ENCODE data around the gene SUFU.
A peak's percentile ranks its signal among the peaks of the same experiment; 100 is the strongest.

SUFU gene

DNA sequence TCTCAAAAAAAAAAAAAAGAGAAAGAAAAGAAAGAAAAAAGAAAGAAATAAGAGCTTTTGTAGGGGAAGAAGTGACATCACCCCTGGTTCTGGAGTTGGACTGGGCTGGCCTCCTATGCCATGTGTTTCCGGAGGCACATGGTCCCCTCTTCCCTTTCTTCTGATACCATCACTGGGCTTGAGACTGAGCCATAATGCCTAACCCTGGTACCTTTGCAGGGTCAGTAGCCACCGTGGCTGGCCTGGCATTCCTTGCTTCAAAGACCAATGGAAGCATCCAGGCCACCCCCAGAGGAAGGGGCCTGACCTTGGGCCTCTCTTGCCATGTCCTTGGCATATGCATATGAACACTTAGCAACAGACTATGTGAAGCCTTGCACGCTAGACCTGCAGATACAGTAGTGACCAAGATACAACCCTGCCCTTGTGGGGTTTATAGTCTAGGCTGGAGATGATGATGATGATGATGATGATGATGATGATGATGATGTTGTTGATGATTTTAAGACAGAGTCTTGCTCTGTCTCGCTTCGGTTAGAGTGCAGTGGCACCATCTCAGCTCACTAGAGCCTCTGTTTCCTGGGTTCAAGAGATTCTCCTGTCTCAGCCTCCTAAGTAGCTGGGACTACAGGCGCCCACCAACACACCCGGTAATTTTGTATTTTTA, 31.8 kb downstream of the SUFU start:
- Histone ChIP-seq H3K4me3 (ENCODE audit: low read length) (no peak overlapping the region), H3K4me1 (ENCODE audit: low read length) (peaks cover 31% of the 10 kb centered on the region), H3K27me3 (ENCODE audit: low read depth, low read length) (no peaks in the 10 kb centered on the region), H3K36me3 (replicated peaks; ENCODE audit: low read depth, low read length) (no peaks in the 10 kb centered on the region), H3K9ac (ENCODE audit: low read length) (no peak overlapping the region), H3K27ac (ENCODE audit: low read length) (no peak overlapping the region), H3K9me3 (ENCODE audit: insufficient read depth, low read length) (no peaks in the 10 kb centered on the region), H4K20me1 (ENCODE audit: insufficient read depth, low read length) (no peaks in the 10 kb centered on the region), H3K4me2 (ENCODE audit: low read length) (no peak overlapping the region), H2AFZ (ENCODE audit: low read depth, low read length) (no peak overlapping the region), H3K79me2 (ENCODE audit: low read length) (no peaks in the 10 kb centered on the region)
- no peak for TF ChIP-seq EZH2phosphoT487 (IDR thresholded peaks at IDR 0.05; ENCODE audit: low read depth)
- TF ChIP-seq, protein P1, sequence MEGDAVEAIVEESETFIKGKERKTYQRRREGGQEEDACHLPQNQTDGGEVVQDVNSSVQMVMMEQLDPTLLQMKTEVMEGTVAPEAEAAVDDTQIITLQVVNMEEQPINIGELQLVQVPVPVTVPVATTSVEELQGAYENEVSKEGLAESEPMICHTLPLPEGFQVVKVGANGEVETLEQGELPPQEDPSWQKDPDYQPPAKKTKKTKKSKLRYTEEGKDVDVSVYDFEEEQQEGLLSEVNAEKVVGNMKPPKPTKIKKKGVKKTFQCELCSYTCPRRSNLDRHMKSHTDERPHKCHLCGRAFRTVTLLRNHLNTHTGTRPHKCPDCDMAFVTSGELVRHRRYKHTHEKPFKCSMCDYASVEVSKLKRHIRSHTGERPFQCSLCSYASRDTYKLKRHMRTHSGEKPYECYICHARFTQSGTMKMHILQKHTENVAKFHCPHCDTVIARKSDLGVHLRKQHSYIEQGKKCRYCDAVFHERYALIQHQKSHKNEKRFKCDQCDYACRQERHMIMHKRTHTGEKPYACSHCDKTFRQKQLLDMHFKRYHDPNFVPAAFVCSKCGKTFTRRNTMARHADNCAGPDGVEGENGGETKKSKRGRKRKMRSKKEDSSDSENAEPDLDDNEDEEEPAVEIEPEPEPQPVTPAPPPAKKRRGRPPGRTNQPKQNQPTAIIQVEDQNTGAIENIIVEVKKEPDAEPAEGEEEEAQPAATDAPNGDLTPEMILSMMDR (IDR thresholded peaks at IDR 0.05; ENCODE audit: low read depth, low read length), result no peak

DNA sequence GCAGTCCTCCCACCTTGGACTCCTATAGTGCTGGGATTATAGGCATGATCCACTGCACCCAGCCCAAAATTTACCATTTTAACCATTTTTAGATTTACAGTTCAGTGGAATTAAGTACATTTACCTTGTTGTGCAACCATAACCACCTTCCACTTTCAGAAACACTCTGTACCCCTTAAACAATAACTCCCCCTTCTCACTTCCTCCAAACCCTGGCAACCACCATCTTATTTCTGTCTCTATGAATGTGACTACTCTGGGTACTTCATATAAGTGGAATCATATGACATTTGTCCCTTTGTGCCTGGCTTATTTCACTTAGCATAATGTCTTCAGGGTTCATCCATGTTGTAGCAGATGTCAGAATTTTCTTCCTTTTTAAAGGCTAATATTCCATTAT, 33.6 kb downstream of the SUFU start:
- Histone ChIP-seq H3K9ac (ENCODE audit: low read length) (no peak overlapping the region), H3K4me1 (ENCODE audit: low read length) (peaks cover 36% of the 10 kb centered on the region), H3K36me3 (replicated peaks; ENCODE audit: low read depth, low read length) (no peaks in the 10 kb centered on the region), H3K4me3 (ENCODE audit: low read length) (no peak overlapping the region), H3K9me3 (ENCODE audit: insufficient read depth, low read length) (no peaks in the 10 kb centered on the region), H3K4me2 (ENCODE audit: low read length) (peak overlapping the region; percentile 43), H3K79me2 (ENCODE audit: low read length) (no peaks in the 10 kb centered on the region), H4K20me1 (ENCODE audit: insufficient read depth, low read length) (no peaks in the 10 kb centered on the region), H3K27ac (ENCODE audit: low read length) (no peak overlapping the region), H2AFZ (ENCODE audit: low read depth, low read length) (no peak overlapping the region), H3K27me3 (ENCODE audit: low read depth, low read length) (no peaks in the 10 kb centered on the region)
- no peak for TF ChIP-seq EZH2phosphoT487 (IDR thresholded peaks at IDR 0.05; ENCODE audit: low read depth)
- TF ChIP-seq, protein P1 (IDR thresholded peaks at IDR 0.05; ENCODE audit: low read depth, low read length), result no peak

DNA sequence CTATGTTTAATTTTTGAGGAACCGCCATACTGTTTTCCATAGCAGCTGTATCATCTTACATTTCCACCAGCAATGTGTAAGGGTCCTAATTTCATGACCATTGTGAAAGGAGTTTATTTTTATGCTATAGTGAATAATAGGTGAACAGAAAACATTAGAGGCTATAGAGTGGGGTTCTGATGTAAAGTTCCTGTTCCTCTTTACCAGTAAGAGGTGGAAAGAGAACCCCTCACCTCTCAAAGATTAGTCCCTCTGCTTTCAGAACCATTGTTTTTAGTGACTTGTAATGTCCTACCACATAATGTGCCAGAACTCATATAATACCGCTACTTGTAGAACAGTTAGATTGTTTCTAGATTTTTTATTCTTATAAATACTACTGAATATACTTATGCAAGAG, 34.2 kb downstream of the SUFU start:
- Histone ChIP-seq H3K79me2 (ENCODE audit: low read length) (no peaks in the 10 kb centered on the region), H3K9ac (ENCODE audit: low read length) (no peak overlapping the region), H3K4me1 (ENCODE audit: low read length) (peaks cover 39% of the 10 kb centered on the region), H2AFZ (ENCODE audit: low read depth, low read length) (no peak overlapping the region), H3K4me3 (ENCODE audit: low read length) (no peak overlapping the region), H3K9me3 (ENCODE audit: insufficient read depth, low read length) (no peaks in the 10 kb centered on the region), H3K27ac (ENCODE audit: low read length) (no peak overlapping the region), H3K36me3 (replicated peaks; ENCODE audit: low read depth, low read length) (no peaks in the 10 kb centered on the region), H3K27me3 (ENCODE audit: low read depth, low read length) (no peaks in the 10 kb centered on the region), H3K4me2 (ENCODE audit: low read length) (peak overlapping the region; percentile 43), H4K20me1 (ENCODE audit: insufficient read depth, low read length) (no peaks in the 10 kb centered on the region)
- TF ChIP-seq, protein P1 (IDR thresholded peaks at IDR 0.05; ENCODE audit: low read depth, low read length), result no peak
- no peak for TF ChIP-seq EZH2phosphoT487 (IDR thresholded peaks at IDR 0.05; ENCODE audit: low read depth)

DNA sequence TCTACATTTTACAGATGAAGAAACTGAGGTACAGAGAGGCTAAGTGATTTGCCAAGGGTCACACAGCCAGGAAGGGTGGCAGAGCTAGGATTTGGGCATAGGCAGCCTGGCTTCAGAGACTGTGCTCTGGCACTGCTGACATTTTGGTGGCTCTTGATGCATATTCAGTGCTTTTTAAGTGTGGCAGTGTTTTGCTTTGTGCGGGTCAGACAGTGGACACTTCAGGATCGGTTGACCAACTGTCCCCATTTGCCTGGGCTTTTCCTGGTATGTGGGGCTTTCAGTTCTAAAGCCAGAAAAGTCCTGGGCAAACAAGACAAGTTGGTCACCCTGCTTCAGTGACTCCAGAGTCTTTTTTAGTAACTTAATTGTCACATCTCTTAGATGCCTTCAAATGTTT, 35.0 kb downstream of the SUFU start:
- Histone ChIP-seq H3K79me2 (ENCODE audit: low read length) (no peaks in the 10 kb centered on the region), H4K20me1 (ENCODE audit: insufficient read depth, low read length) (no peaks in the 10 kb centered on the region), H3K4me3 (ENCODE audit: low read length) (no peak overlapping the region), H3K4me2 (ENCODE audit: low read length) (peak overlapping the region; percentile 43; the same call in 1 of the 2 replicates), H2AFZ (ENCODE audit: low read depth, low read length) (no peak overlapping the region), H3K9ac (ENCODE audit: low read length) (no peak overlapping the region), H3K4me1 (ENCODE audit: low read length) (peaks cover 39% of the 10 kb centered on the region), H3K27me3 (ENCODE audit: low read depth, low read length) (no peaks in the 10 kb centered on the region), H3K36me3 (replicated peaks; ENCODE audit: low read depth, low read length) (no peaks in the 10 kb centered on the region), H3K9me3 (ENCODE audit: insufficient read depth, low read length) (no peaks in the 10 kb centered on the region), H3K27ac (ENCODE audit: low read length) (no peak overlapping the region)
- TF ChIP-seq, protein P1 (IDR thresholded peaks at IDR 0.05; ENCODE audit: low read depth, low read length), result no peak
- no peak for TF ChIP-seq EZH2phosphoT487 (IDR thresholded peaks at IDR 0.05; ENCODE audit: low read depth)
